Adrenal gland (tissue), 12 donors: ENCODE measurements around the gene TPM4. TPM values are rescaled to one million over a fixed set of nuclear protein-coding genes. Genes with fewer than 3 reads are reported as not detected.
A peak's percentile ranks its signal among the peaks of the same experiment; 100 is the strongest.

Experiments
- DNase-seq, 7 donors: peaks; one replicate each; pipeline ENCODE4 v3.0.0-alpha.2; 2019 to 2020
- H3K27ac ChIP-seq, 5 donors: fragments of 200-600 bp; sonication (generic) in 4 of 5; 1 replicate in 3 of 5; 2 replicates in 2 of 5; pipeline versions ENCODE4 v1.5.1 to v1.8.0; 2016 to 2020; ENCODE audit warnings: mild to moderate bottlenecking in 1 of 5
- H3K27me3 ChIP-seq: fragments of 200-600 bp; 2 replicates; pipeline ENCODE4 v1.8.0; 2021
- H3K36me3 ChIP-seq, 2 donors: fragments of 200-600 bp; replicated peaks in 1 of 2; 1 replicate in 1 of 2; 2 replicates in 1 of 2; pipeline versions ENCODE4 v1.5.1 to v1.8.0; 2018 to 2022
- H3K4me1 ChIP-seq, 2 donors: fragments of 200-600 bp; replicated peaks in 1 of 2; 1 replicate in 1 of 2; 2 replicates in 1 of 2; pipeline versions ENCODE4 v1.5.1 to v1.8.0; 2018 to 2021
- H3K4me3 ChIP-seq, 4 donors: fragments of 200-600 bp; sonication (generic) in 3 of 4; one replicate each; pipeline ENCODE4 v1.5.1; 2016 to 2018
- H3K9me3 ChIP-seq, 3 donors: fragments of 200-600 bp; sonication (generic) in 1 of 3; replicated peaks in 1 of 3; 1 replicate in 2 of 3; 2 replicates in 1 of 3; pipeline versions ENCODE4 v1.5.1 to v1.8.0; 2016 to 2021
- POLR2A ChIP-seq, 2 donors: fragments of 450-650 bp; IDR thresholded peaks; one replicate each; pipeline ENCODE4 v1.6.1; 2017; ENCODE audit warnings: antibody characterized with exemption in 2 of 2, mild to moderate bottlenecking in 2 of 2, moderate library complexity in 1 of 2
- WGBS, 4 donors: extraction: QIAGEN DNeasy Blood & Tissue Kit in 2 of 4; methylation state at CpG; one replicate each; pipeline versions ENCODE4 v1.1.5 to v1.1.7; 2013 to 2017; 5-methylcytosine and 5-hydroxymethylcytosine counted together
- intact Hi-C, 2 donors: fragments of 100-400 bp; cut with DNase I; formaldehyde crosslinking; loops; one replicate each; pipeline versions ENCODE4 v1.14.1 to v1.15.0; 2022 to 2023
- polyA plus RNA-seq, 3 donors: library from polyadenylated mRNA; stranded (reverse); fragments of 200-250 nt in 2 of 3; fragments of 350-450 nt in 1 of 3; fragmentation: Illumina TruSeq in 1 of 3; extraction: RNeasy Lipid Tissue Mini Kit (QIAGEN cat#74804) in 1 of 3; gene quantifications; one replicate each; pipeline ENCODE4 v1.2.3, GENCODE V29; 2013 to 2014
- total RNA-seq, 9 donors: library from RNA; depleted of rRNA in 4 of 9; stranded (reverse); fragments of >200 nt in 4 of 9; fragments of 120-200 nt in 1 of 9; fragmentation: NEBNext Ultra II Directional in 1 of 9; extraction: Animal tissue kit (Norgen Biotek cat#: 25700) in 1 of 9; gene quantifications; one replicate each; pipeline versions ENCODE4 v1.1.0 to v1.2.4, GENCODE V29; 2013 to 2023
- TF ChIP-seq, protein P1 (sequence below), 6 experiments: fragments of 450-650 bp in 4 of 6; fragments of 200-600 bp in 2 of 6; sonication (generic) in 1 of 6; IDR thresholded peaks; 1 replicate in 5 of 6; 2 replicates in 1 of 6; pipeline versions ENCODE4 v1.5.1 to v1.8.0; 2016 to 2021; ENCODE audit warnings: antibody characterized with exemption in 6 of 6, mild to moderate bottlenecking in 2 of 6, moderate library complexity in 1 of 6
- donor health status: healthy with polysubstance abuse.
- donor health status: Bipolar disorder and iron deficiency.
- donor health status: DM: yes; HTN: yes; CAD: no.
- donor health status: DM: no; HTN: no; CAD: no.
- donor health status: DM: no; HTN: no; CAD: no.
- donor health status: DM: yes; HTN: yes; CAD: no.

TPM4 gene
- total and polyA plus RNA-seq, 12 donors, result 111 to 294 (median 204) TPM

GRCh38 chr19:16094360-16095070 lies 18.2 kb downstream of the TPM4 start:
- H3K27me3 ChIP-seq, result no peaks in the 10 kb centered on the region
- intact Hi-C loops, result no loop called here
- WGBS, 4 donors, result 77 to 85% (median 79%) methylated on average over 10 of the region's 10 CpGs
- DNase-seq, result no peak
- no peaks in the 10 kb centered on the region for H3K9me3 ChIP-seq
- TF ChIP-seq, protein P1, sequence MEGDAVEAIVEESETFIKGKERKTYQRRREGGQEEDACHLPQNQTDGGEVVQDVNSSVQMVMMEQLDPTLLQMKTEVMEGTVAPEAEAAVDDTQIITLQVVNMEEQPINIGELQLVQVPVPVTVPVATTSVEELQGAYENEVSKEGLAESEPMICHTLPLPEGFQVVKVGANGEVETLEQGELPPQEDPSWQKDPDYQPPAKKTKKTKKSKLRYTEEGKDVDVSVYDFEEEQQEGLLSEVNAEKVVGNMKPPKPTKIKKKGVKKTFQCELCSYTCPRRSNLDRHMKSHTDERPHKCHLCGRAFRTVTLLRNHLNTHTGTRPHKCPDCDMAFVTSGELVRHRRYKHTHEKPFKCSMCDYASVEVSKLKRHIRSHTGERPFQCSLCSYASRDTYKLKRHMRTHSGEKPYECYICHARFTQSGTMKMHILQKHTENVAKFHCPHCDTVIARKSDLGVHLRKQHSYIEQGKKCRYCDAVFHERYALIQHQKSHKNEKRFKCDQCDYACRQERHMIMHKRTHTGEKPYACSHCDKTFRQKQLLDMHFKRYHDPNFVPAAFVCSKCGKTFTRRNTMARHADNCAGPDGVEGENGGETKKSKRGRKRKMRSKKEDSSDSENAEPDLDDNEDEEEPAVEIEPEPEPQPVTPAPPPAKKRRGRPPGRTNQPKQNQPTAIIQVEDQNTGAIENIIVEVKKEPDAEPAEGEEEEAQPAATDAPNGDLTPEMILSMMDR (IDR thresholded peaks at IDR 0.05), result no peak
- TF ChIP-seq POLR2A (IDR thresholded peaks at IDR 0.05), result no peak
- H3K4me1 ChIP-seq, result peaks cover 3% of the 10 kb centered on the region in 2 donors
- H3K4me3 ChIP-seq, result no peak overlapping the region
- H3K36me3 ChIP-seq, result peaks cover 0 to 99% of the 10 kb centered on the region in 2 donors
- peak overlapping the region in 2 of 5 donors; percentile 30 to 49 for H3K27ac ChIP-seq

DNA sequence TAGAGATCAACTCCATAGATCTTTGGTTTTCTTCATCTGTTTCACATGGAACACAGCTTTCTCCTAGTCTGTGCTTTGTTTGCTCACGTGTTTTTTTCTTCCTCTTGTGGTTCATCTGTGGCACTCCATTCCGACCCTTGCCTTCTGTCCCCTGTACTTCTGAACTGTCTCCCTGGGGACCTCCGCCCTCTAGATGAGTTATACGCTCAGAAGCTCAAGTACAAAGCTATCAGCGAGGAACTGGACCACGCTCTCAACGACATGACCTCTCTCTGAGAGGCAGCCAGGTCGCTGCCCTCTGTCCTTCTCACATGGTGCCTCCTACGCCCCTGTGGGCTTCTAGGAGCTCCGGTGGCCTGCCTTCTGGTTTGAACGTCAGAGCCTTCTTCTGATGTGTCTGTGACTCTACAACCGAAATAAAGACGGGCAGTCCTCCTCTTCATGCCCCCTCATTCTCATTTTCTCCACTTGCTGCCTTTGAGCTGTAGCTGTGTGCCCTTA lies 18.8 kb downstream of the TPM4 start:
- Histone ChIP-seq H3K4me1 (peaks cover 6 to 8% of the 10 kb centered on the region in 2 donors), H3K36me3 (peaks cover 0 to 99% of the 10 kb centered on the region in 2 donors), H3K27ac (peak overlapping the region in 2 of 5 donors; percentile 18 to 49), H3K9me3 (no peaks in the 10 kb centered on the region), H3K4me3 (no peak overlapping the region), H3K27me3 (no peaks in the 10 kb centered on the region)
- 66 to 79% (median 76%) methylated on average over 13 of the region's 13 CpGs for WGBS, 4 donors
- DNase-seq, result peak in 2 of 7 donors; percentile 35 to 50
- TF ChIP-seq POLR2A (IDR thresholded peaks at IDR 0.05), result no peak
- TF ChIP-seq, protein P1 (IDR thresholded peaks at IDR 0.05), result no peak
- intact Hi-C loops, result no loop called here

GRCh38 chr19:16096280-16096855 lies 20.1 kb downstream of the TPM4 start:
- Histone ChIP-seq H3K9me3 (no peaks in the 10 kb centered on the region), H3K36me3 (peaks cover 0 to 99% of the 10 kb centered on the region in 2 donors), H3K27ac (peak overlapping the region in 3 of 5 donors; percentile 7 to 51 (median 19)), H3K4me3 (no peak overlapping the region), H3K4me1 (peaks cover 8 to 11% of the 10 kb centered on the region in 2 donors), H3K27me3 (no peaks in the 10 kb centered on the region)
- intact Hi-C loops, result no loop called here
- 80 to 87% (median 82%) methylated on average over 9 to 10 of the region's 10 CpGs for WGBS, 4 donors
- TF ChIP-seq POLR2A (IDR thresholded peaks at IDR 0.05), result no peak
- TF ChIP-seq, protein P1 (IDR thresholded peaks at IDR 0.05), result no peak
- no peak for DNase-seq

DNA sequence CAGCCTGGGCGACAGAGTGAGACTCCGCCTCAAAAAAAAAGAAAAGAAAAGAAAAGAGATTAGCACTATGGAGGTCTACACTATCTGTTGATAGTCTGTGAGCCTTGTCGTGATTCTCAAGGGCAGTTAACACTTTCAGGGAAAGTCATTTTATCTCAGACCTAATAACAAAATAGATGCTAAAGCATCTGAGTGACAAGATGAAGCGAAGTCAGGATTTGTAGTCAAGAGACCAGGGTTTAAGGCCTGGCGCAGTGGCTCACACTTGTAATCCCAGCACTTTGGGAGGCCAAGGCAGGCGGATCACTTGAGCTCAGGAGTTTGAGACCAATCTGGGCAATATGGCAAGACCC lies 22.1 kb downstream of the TPM4 start:
- Histone ChIP-seq H3K36me3 (peaks cover 0 to 99% of the 10 kb centered on the region in 2 donors), H3K9me3 (no peaks in the 10 kb centered on the region), H3K27ac (peak overlapping the region in 2 of 5 donors; percentile 28 to 78), H3K27me3 (no peaks in the 10 kb centered on the region), H3K4me1 (peaks cover 8 to 11% of the 10 kb centered on the region in 2 donors), H3K4me3 (no peak overlapping the region)
- no peak for TF ChIP-seq POLR2A (IDR thresholded peaks at IDR 0.05)
- TF ChIP-seq, protein P1 (IDR thresholded peaks at IDR 0.05), result no peak
- no peak for DNase-seq
- 72 to 82% (median 76%) methylated on average over 6 of the region's 6 CpGs for WGBS, 4 donors
- intact Hi-C loops, result no loop called here
